MCF 10A (cell line): ENCODE results near the gene HTT. TPM values are rescaled to one million over a fixed set of nuclear protein-coding genes. Genes with fewer than 3 reads are reported as not detected.
A peak's percentile ranks its signal among the peaks of the same experiment; 100 is the strongest.

ENCODE experiments used
- BruUV-seq: library from RNA; stranded (reverse); fragments of 400-500 nt; replicated peaks from 2 replicates; lab custom pipeline; 2021; lab: Mats Ljungman, UMichigan
- CTCF ChIA-PET: fragments of 300-600 bp; sonication (Branson Sonifier 250); formaldehyde crosslinking; extraction: SDS; loops from one replicate; lab custom pipeline; 2021; ENCODE audit warnings: antibody characterized with exemption, inconsistent platforms; lab: Yijun Ruan, JAX
- POLR2A ChIA-PET: fragments of 300-600, 350-650 bp; sonication (Branson Sonifier 250); formaldehyde crosslinking; extraction: SDS; loops from one replicate; lab custom pipeline; 2020; ENCODE audit warnings: antibody characterized with exemption, inconsistent platforms; lab: Yijun Ruan, JAX
- DNase-seq: peaks from one replicate; pipeline ENCODE4 v3.0.0-alpha.2; 2018; ENCODE audit not compliant: unreplicated experiment
- H3K27ac Mint-ChIP-seq: one replicate; pipeline ENCODE4 v1.8.0; 2022; ENCODE audit warnings: mild to moderate bottlenecking, low read depth, mixed read lengths; ENCODE audit not compliant: unreplicated experiment
- H3K27me3 Mint-ChIP-seq: one replicate; pipeline ENCODE4 v1.8.0; 2022; ENCODE audit warnings: mixed read lengths; ENCODE audit not compliant: insufficient read depth, unreplicated experiment
- H3K36me3 Mint-ChIP-seq: one replicate; pipeline ENCODE4 v1.8.0; 2022; ENCODE audit warnings: mild to moderate bottlenecking, moderate library complexity, mixed read lengths; ENCODE audit not compliant: insufficient read depth, unreplicated experiment
- H3K4me1 Mint-ChIP-seq: one replicate; pipeline ENCODE4 v1.8.0; 2022; ENCODE audit warnings: mixed read lengths; ENCODE audit not compliant: insufficient read depth, unreplicated experiment
- H3K4me3 Mint-ChIP-seq: one replicate; pipeline ENCODE4 v1.8.0; 2022; ENCODE audit warnings: mild to moderate bottlenecking, moderate library complexity, mixed read lengths; ENCODE audit not compliant: unreplicated experiment
- H3K9me3 Mint-ChIP-seq: one replicate; pipeline ENCODE4 v1.8.0; 2022; ENCODE audit warnings: mixed read lengths; ENCODE audit not compliant: unreplicated experiment
- intact Hi-C: fragments of 100-400 bp; cut with micrococcal nuclease; formaldehyde crosslinking; loops from 2 replicates; pipeline ENCODE4 v1.14.1; 2022
- total RNA-seq: library from RNA; stranded (reverse); gene quantifications from 2 replicates; pipeline ENCODE4 v1.2.3, GENCODE V29; 2022
- TF ChIP-seq, protein P1 (sequence below): fragments of 200-600 bp; IDR thresholded peaks from one replicate; pipeline ENCODE4 v1.8.0; 2022; ENCODE audit warnings: antibody characterized with exemption, mild to moderate bottlenecking; ENCODE audit not compliant: unreplicated experiment

Gene HTT
- total RNA-seq, 1 experiment from 2014 or later, result 47.4 TPM

DNA sequence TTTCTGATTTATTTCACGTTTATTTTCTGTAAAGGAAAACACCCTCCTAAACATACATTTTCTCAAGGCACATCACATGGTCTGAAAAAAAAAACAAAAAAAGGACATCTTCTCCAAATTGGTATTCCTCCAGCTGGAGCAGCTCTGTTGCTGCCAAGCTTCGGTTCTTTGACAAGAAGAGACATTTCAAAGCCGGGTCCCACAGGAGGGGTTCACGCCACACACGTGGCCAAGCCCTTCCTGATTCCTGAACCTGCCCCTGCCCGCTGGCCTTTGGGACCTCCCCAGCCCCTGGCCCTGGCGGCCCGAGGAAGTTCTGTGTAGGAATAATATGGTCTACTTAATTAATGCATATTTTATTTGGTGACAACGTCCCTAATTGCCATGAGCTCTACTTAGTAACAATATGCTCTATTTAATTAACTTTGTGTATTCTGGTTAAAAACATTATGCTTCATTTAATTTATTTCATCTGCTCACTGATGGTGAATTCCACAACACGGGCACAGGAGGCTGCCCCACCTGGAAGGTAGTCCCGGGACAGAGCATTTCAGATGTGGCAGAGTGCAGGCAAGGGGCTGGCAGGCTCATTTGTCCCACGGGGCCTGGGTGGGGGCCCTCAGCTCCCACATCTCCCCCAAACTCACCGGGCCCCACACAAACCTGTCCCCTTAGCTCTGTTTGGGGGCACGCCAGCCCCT, 212.9 kb downstream of the HTT start:
- no peaks in the 10 kb centered on the region for H3K36me3 Mint-ChIP-seq
- no peak overlapping the region for H3K4me3 Mint-ChIP-seq
- no TSS peak for BruUV-seq
- ChIA-PET CTCF (no interaction called here), POLR2A (interaction anchor here (1.6 kb wide), 1 partner anchor 10 kb away, joined by 4 read pairs; no protein-coding TSS in a partner anchor)
- H3K27ac Mint-ChIP-seq, result no peak overlapping the region
- H3K9me3 Mint-ChIP-seq, result no peaks in the 10 kb centered on the region
- peaks cover 26% of the 10 kb centered on the region for H3K4me1 Mint-ChIP-seq
- TF ChIP-seq, protein P1, sequence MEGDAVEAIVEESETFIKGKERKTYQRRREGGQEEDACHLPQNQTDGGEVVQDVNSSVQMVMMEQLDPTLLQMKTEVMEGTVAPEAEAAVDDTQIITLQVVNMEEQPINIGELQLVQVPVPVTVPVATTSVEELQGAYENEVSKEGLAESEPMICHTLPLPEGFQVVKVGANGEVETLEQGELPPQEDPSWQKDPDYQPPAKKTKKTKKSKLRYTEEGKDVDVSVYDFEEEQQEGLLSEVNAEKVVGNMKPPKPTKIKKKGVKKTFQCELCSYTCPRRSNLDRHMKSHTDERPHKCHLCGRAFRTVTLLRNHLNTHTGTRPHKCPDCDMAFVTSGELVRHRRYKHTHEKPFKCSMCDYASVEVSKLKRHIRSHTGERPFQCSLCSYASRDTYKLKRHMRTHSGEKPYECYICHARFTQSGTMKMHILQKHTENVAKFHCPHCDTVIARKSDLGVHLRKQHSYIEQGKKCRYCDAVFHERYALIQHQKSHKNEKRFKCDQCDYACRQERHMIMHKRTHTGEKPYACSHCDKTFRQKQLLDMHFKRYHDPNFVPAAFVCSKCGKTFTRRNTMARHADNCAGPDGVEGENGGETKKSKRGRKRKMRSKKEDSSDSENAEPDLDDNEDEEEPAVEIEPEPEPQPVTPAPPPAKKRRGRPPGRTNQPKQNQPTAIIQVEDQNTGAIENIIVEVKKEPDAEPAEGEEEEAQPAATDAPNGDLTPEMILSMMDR, result no peak
- no peaks in the 10 kb centered on the region for H3K27me3 Mint-ChIP-seq
- intact Hi-C loops, result no loop called here
- DNase-seq, result no peak

DNA sequence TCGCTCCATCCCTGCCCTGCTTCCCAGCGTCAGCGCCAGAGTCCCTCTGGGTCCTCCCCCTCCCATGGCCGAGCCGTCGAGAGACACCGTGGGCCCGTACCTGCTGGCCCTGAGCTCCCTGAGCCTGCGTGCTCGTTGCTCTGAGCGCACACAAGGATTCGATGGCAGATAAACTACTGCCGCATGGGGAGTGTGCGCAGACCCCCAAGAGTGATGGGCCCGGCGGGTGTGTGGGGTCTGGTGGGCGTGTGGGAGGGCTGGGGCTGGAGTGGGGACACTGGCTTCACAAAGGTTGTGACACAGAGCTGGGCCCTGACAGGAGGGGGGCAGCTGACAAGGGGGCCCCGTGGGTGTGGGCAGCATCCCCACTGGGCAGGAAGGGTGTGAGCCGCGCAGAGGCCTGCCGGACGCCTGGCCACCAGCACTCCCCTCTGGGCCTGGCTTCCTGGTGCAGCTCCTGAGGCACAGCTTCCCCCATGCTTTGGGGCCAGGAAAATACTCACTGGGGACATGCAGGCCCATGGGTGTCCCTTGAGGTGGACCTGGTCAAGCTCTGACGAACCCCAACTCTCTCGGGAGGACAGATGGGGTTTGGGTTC, 213.6 kb downstream of the HTT start:
- no TSS peak for BruUV-seq
- no peak for DNase-seq
- intact Hi-C loops, result no loop called here
- Mint-ChIP-seq H3K27me3 (no peaks in the 10 kb centered on the region), H3K27ac (no peak overlapping the region), H3K36me3 (no peaks in the 10 kb centered on the region), H3K9me3 (no peaks in the 10 kb centered on the region), H3K4me1 (peaks cover 20% of the 10 kb centered on the region), H3K4me3 (no peak overlapping the region)
- TF ChIP-seq, protein P1, result no peak
- ChIA-PET CTCF (interaction anchor here (0.5 kb wide), 1 partner anchor 16 kb away, joined by 3 read pairs; no protein-coding TSS in a partner anchor), POLR2A (no interaction called here)

DNA sequence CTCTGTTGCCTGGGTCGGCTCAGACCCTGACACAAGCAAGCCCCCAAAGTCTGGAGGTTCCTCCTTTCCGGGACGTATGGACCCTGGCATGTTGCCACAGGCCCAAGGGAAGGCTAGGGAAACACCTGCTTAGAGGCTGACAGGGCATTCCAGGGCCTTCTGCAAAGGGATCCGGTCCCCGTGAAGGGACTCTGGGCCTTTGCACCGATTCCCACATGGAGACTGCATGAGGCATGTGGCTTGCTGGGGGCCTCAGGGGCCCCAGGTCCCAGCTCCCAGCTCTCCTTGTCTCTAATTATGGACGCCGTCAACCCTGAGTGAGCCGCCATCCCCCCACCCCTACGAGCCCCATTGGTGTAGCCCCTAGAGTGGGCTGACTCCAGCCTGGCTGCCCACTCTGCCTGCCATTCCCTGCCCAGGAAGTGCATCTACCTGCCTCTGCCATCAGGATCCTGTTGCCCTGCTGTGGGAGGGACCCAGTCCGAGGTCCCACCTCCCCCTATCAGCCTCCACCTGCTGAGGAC, 214.2 kb downstream of the HTT start:
- Mint-ChIP-seq H3K27ac (no peak overlapping the region), H3K36me3 (no peaks in the 10 kb centered on the region), H3K4me3 (no peak overlapping the region), H3K9me3 (no peaks in the 10 kb centered on the region), H3K4me1 (peaks cover 22% of the 10 kb centered on the region), H3K27me3 (no peaks in the 10 kb centered on the region)
- BruUV-seq, result no TSS peak
- CTCF ChIA-PET, result interaction anchor here (0.5 kb wide), 1 partner anchor 17 kb away, joined by 3 read pairs; no protein-coding TSS in a partner anchor
- TF ChIP-seq, protein P1, result no peak
- POLR2A ChIA-PET, result no interaction called here
- DNase-seq, result no peak
- intact Hi-C loops, result no loop called here

DNA sequence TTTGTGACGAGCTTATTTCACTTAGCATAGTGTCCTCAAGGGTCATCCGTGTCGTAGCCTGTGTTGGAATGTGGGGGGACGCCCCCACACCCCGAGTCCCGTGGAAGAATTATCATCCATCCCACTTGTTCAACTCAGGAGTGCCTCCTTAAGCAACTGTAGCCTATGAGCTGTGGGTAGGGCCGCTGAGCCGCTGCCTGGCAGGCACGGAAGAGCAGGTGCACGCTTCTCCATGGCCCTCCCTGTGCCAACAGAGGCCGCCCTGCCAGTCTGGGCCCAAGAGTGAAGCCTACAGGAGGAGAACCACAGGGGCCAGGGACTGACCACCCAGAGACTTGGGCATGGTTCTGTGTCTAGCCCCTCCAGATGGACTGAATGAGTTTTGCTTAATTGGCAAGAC, 216.0 kb downstream of the HTT start:
- ChIA-PET CTCF (interaction anchor here (0.6 kb wide), 1 partner anchor 831 kb away, joined by 3 read pairs; no protein-coding TSS in a partner anchor), POLR2A (interaction anchor here (0.5 to 0.6 kb wide), 2 partner anchors 61 to 182 kb away, joined by 4 read pairs; no protein-coding TSS in a partner anchor)
- Mint-ChIP-seq H3K4me3 (peak overlapping the region; percentile 12), H3K36me3 (no peaks in the 10 kb centered on the region), H3K9me3 (no peaks in the 10 kb centered on the region), H3K27me3 (no peaks in the 10 kb centered on the region), H3K27ac (no peak overlapping the region), H3K4me1 (peaks cover 24% of the 10 kb centered on the region)
- no peak for DNase-seq
- intact Hi-C loops, result no loop called here
- TF ChIP-seq, protein P1, result no peak
- BruUV-seq, result no TSS peak
